ENCODE data around the gene NREP. TPM values are rescaled to one million over a fixed set of nuclear protein-coding genes. Genes with fewer than 3 reads are reported as not detected.
A peak's percentile ranks its signal among the peaks of the same experiment; 100 is the strongest.

Gene NREP
- total RNA-seq, 1 experiment from 2014 or later, result 163 TPM

GRCh38 chr5:111749303-111750026, 7.5 kb downstream of the NREP start:
- H3K23me2 ChIP-seq (ENCODE audit: insufficient read length, low read depth, low read length, poor library complexity, severe bottlenecking), result no peaks in the 10 kb centered on the region
- Mint-ChIP-seq H3K27me3 (ENCODE audit: low read depth) (no peaks in the 10 kb centered on the region), H3K9me3 (no peaks in the 10 kb centered on the region), H3K27ac (peak overlapping the region in 1 of 3 experiments; percentile 74; a peak in 1 of 7 replicates), H3K36me3 (ENCODE audit: insufficient read depth in 1 of 3, low read depth in 3 of 3) (peaks cover 21 to 29% (median 27%) of the 10 kb centered on the region in 3 experiments), H3K4me3 (no peak overlapping the region), H3K4me1 (peaks cover 30 to 36% of the 10 kb centered on the region in 2 experiments)
- no peaks in the 10 kb centered on the region for H3K9me3 ChIP-seq (ENCODE audit: control insufficient read depth, low read depth, low read length)
- H3T11ph ChIP-seq (ENCODE audit: low read length), result no peak overlapping the region
- peaks cover 7% of the 10 kb centered on the region; the same call in 1 of the 2 replicates for H3K4me1 ChIP-seq (ENCODE audit: insufficient read depth, low read length)
- no peak overlapping the region for H4K91ac ChIP-seq (ENCODE audit: insufficient read length, low read depth, low read length)
- no peak overlapping the region for H3K27ac ChIP-seq (ENCODE audit: insufficient read length, low read depth, low read length)
- H3K79me1 ChIP-seq (ENCODE audit: insufficient read depth, low read depth, low read length, poor library complexity, severe bottlenecking), result no peaks in the 10 kb centered on the region
- no peaks in the 10 kb centered on the region for H4K20me1 ChIP-seq (ENCODE audit: control insufficient read depth, insufficient read depth, insufficient read length)
- WGBS (ENCODE audit: extremely low coverage, insufficient read length, low lambda C conversion rate), result no CpG with 5 or more reads among the region's 5 CpGs
- no peak overlapping the region for H3K4me2 ChIP-seq (ENCODE audit: insufficient read depth, insufficient read length, low read length)
- no peak for DNase-seq
- peaks cover 9% of the 10 kb centered on the region; the same call in 1 of the 2 replicates for H3K79me2 ChIP-seq (ENCODE audit: insufficient read depth, low read length)
- no peaks in the 10 kb centered on the region for H3K27me3 ChIP-seq (ENCODE audit: insufficient read depth, low read length)
- no peak overlapping the region for H4K8ac ChIP-seq (replicated peaks; ENCODE audit: insufficient read length, low read depth, low read length)
- no peak overlapping the region for H2BK15ac ChIP-seq (ENCODE audit: low read depth, low read length)
- H3K18ac ChIP-seq (ENCODE audit: insufficient read length, low read depth, low read length), result no peak overlapping the region
- no peak overlapping the region for H2AK5ac ChIP-seq (ENCODE audit: insufficient read length, low read length)
- H4K5ac ChIP-seq (ENCODE audit: insufficient read length, low read depth, low read length), result no peak overlapping the region
- no peak overlapping the region for H2BK12ac ChIP-seq (ENCODE audit: insufficient read length, low read depth, low read length)
- TF ChIP-seq CTCF (conservative IDR thresholded peaks at IDR 0.05), result no peak
- no peak overlapping the region for H3K56ac ChIP-seq (ENCODE audit: insufficient read length, low read depth, low read length)
- H3K9ac ChIP-seq (ENCODE audit: extremely low read depth, insufficient read length, low read length), result no peak overlapping the region
- no peak overlapping the region for H2BK20ac ChIP-seq (ENCODE audit: low read depth, low read length, poor library complexity, severe bottlenecking)
- H2BK120ac ChIP-seq (ENCODE audit: low read depth, low read length, poor library complexity, severe bottlenecking), result no peak overlapping the region
- no peak overlapping the region for H3K4ac ChIP-seq (ENCODE audit: low read depth, low read length)
- H2BK5ac ChIP-seq (ENCODE audit: insufficient read length, low read length), result no peak overlapping the region
- H3K14ac ChIP-seq (ENCODE audit: insufficient read depth, low read length), result no peak overlapping the region
- H3K23ac ChIP-seq (ENCODE audit: insufficient read length, low read depth, low read length), result no peak overlapping the region
- no peak overlapping the region for H2AFZ ChIP-seq (ENCODE audit: low read length)
